OCI-LY3 (cell line): ENCODE measurements around the gene SMYD3.

Experiments
- CTCF ChIP-seq: fragments of 200-600, 300-600 bp; sonication (generic); IDR thresholded peaks from 2 replicates; pipeline ENCODE4 v1.5.1; 2014; ENCODE audit warnings: antibody characterized with exemption, low read length, low read depth
- EZH2phosphoT487 ChIP-seq: fragments of 200-600 bp; shearing (Covaris generic); IDR thresholded peaks from 2 replicates; pipeline ENCODE4 v1.6.1; 2018; ENCODE audit warnings: antibody characterized with exemption, mixed run types, low read depth

GRCh38 chr1:245825128-245825901, 681.8 kb downstream of the SMYD3 start:
- TF ChIP-seq CTCF, result no peak
- no peak for TF ChIP-seq EZH2phosphoT487
